GM12878 (cell line): Measurements from ENCODE around the gene CPT1C. TPM values are rescaled to one million over a fixed set of nuclear protein-coding genes. Genes with fewer than 3 reads are reported as not detected.

Experiments
- ATAC-seq: fragments of 200-7000 bp; cut with Tn5 transposase; 3 replicates; pipeline ENCODE4 v1.9.1; 2020; ENCODE audit warnings: mild to moderate bottlenecking, moderate library complexity
- BruUV-seq: library from RNA; stranded (reverse); fragments of 400-500 nt; replicated peaks from 2 replicates; lab custom pipeline; 2021; lab: Mats Ljungman, UMichigan
- CTCF ChIA-PET: fragments of 300-600 bp; sonication (Branson Sonifier 250); formaldehyde crosslinking; extraction: SDS; loops from one replicate; lab custom pipeline; 2021; ENCODE audit warnings: inconsistent platforms; lab: Yijun Ruan, JAX
- POLR2A ChIA-PET: fragments of 350-600 bp; formaldehyde crosslinking; extraction: SDS; loops from one replicate; lab custom pipeline; 2021; ENCODE audit warnings: inconsistent platforms; lab: Charles Lee
- RAD21 ChIA-PET: fragments of 300-600 bp; sonication (Branson Sonifier 250); formaldehyde crosslinking; loops from one replicate; lab custom pipeline; 2023; ENCODE audit warnings: antibody characterized with exemption; ENCODE audit not compliant: unreplicated experiment; lab: Charles Lee
- SMC1A ChIA-PET: fragments of 300-600 bp; sonication (Branson Sonifier 250); formaldehyde crosslinking; loops from one replicate; lab custom pipeline; 2023; ENCODE audit not compliant: unreplicated experiment, uncharacterized antibody; lab: Charles Lee
- DNase-seq: peaks from one replicate; pipeline ENCODE4 v3.0.0-alpha.2; 2011; ENCODE audit warnings: low read depth, low spot score
- FAIRE-seq: peaks from 3 replicates; lab custom pipeline; 2011; peaks lifted over from hg19 to GRCh38; lab: Jason Lieb, UNC
- H2AFZ ChIP-seq: 2 replicates; pipeline ENCODE4 v1.6.0; 2011; ENCODE audit warnings: low read depth, low read length, control low read depth; ENCODE audit not compliant: control insufficient read depth
- H3K27ac ChIP-seq: 2 replicates; pipeline ENCODE4 v1.5.1; 2011; ENCODE audit warnings: control low read depth; ENCODE audit not compliant: control insufficient read depth, insufficient read depth
- H3K27me3 ChIP-seq, 2 experiments: replicated peaks in 1 of 2; 2 replicates each; pipeline versions ENCODE4 v1.6.0 to v1.6.1; 2011; ENCODE audit warnings: low read length in 1 of 2; ENCODE audit not compliant: control insufficient read depth in 2 of 2, insufficient read depth in 2 of 2
- H3K36me3 ChIP-seq, 2 experiments: 2 replicates each; pipeline ENCODE4 v1.5.1; 2011; ENCODE audit warnings: low read length in 1 of 2; ENCODE audit not compliant: control insufficient read depth in 2 of 2, insufficient read depth in 2 of 2
- H3K4me1 ChIP-seq: 2 replicates; pipeline ENCODE4 v1.6.1; 2011; ENCODE audit warnings: mild to moderate bottlenecking, low read length, moderate library complexity, mixed read lengths; ENCODE audit not compliant: control insufficient read depth, insufficient read depth
- H3K4me2 ChIP-seq: 2 replicates; pipeline ENCODE4 v1.6.0; 2011; ENCODE audit warnings: control low read depth; ENCODE audit not compliant: control insufficient read depth, insufficient read depth
- H3K4me3 ChIP-seq: fragments of 200-600 bp; sonication (generic); 2 replicates; pipeline ENCODE4 v1.5.1; 2016
- H3K79me2 ChIP-seq: 2 replicates; pipeline ENCODE4 v1.6.0; 2011; ENCODE audit warnings: low read length; ENCODE audit not compliant: control insufficient read depth, insufficient read depth
- H3K9ac ChIP-seq: 2 replicates; pipeline ENCODE4 v1.8.0; 2011; ENCODE audit warnings: low read length, control low read depth, mixed read lengths; ENCODE audit not compliant: control insufficient read depth, insufficient read depth
- H3K9me3 ChIP-seq: replicated peaks from 3 replicates; pipeline ENCODE4 v1.5.1; 2011; ENCODE audit warnings: mild to moderate bottlenecking, low read length; ENCODE audit not compliant: control insufficient read depth, insufficient read depth
- H4K20me1 ChIP-seq: 2 replicates; pipeline ENCODE4 v1.6.0; 2011; ENCODE audit not compliant: control insufficient read depth, insufficient read depth
- ATF7 ChIP-seq: fragments of 450-650 bp; IDR thresholded peaks from 2 replicates; pipeline ENCODE4 v1.6.1; 2016; ENCODE audit warnings: low read depth, mild to moderate bottlenecking
- CHD4 ChIP-seq: fragments of 200-600 bp; sonication (generic); IDR thresholded peaks from 2 replicates; pipeline ENCODE4 v1.6.1; 2016; ENCODE audit warnings: mild to moderate bottlenecking
- EZH2 ChIP-seq: IDR thresholded peaks from 2 replicates; pipeline ENCODE4 v1.6.1; 2012; ENCODE audit warnings: low read depth, mild to moderate bottlenecking, control low read depth, inconsistent platforms, low read length, borderline replicate concordance; ENCODE audit not compliant: control insufficient read depth
- FOXM1 ChIP-seq: IDR thresholded peaks from 2 replicates; pipeline ENCODE4 v1.6.1; 2012; ENCODE audit warnings: low read depth, mild to moderate bottlenecking, inconsistent platforms, low read length, moderate library complexity
- HDGF ChIP-seq: fragments of 450-650 bp; IDR thresholded peaks from 2 replicates; pipeline ENCODE4 v1.6.1; 2016; ENCODE audit warnings: antibody characterized with exemption
- IKZF2 ChIP-seq, 2 experiments: fragments of 450-650 bp; IDR thresholded peaks; 2 replicates each; pipeline ENCODE4 v1.6.1; 2017; ENCODE audit warnings: mild to moderate bottlenecking in 2 of 2, moderate library complexity in 2 of 2
- MLLT1 ChIP-seq: fragments of 450-650 bp; IDR thresholded peaks from 2 replicates; pipeline ENCODE4 v1.6.1; 2016; ENCODE audit warnings: mild to moderate bottlenecking
- MTA2 ChIP-seq: fragments of 450-650 bp; IDR thresholded peaks from 2 replicates; pipeline ENCODE4 v1.6.1; 2016; ENCODE audit warnings: low read depth, mild to moderate bottlenecking, moderate library complexity
- PBX3 ChIP-seq: IDR thresholded peaks from 2 replicates; pipeline ENCODE4 v1.6.1; 2011; ENCODE audit warnings: mild to moderate bottlenecking, low read depth, low read length, moderate library complexity; ENCODE audit not compliant: insufficient replicate concordance
- POLR2AphosphoS5 ChIP-seq: IDR thresholded peaks from 2 replicates; pipeline ENCODE4 v1.6.1; 2011; ENCODE audit warnings: mild to moderate bottlenecking, low read length, inconsistent platforms
- POU2F2 ChIP-seq: IDR thresholded peaks from 3 replicates; pipeline ENCODE4 v1.6.1; 2011; ENCODE audit warnings: low read depth, mild to moderate bottlenecking, low read length, borderline replicate concordance
- RAD51 ChIP-seq: fragments of 450-650 bp; IDR thresholded peaks from 2 replicates; pipeline ENCODE4 v1.6.1; 2016; ENCODE audit warnings: moderate library complexity, mild to moderate bottlenecking, inconsistent platforms
- RB1 ChIP-seq: fragments of 450-650 bp; formaldehyde crosslinking; IDR thresholded peaks from 2 replicates; pipeline ENCODE4 v1.6.1; 2017; ENCODE audit warnings: mild to moderate bottlenecking, borderline replicate concordance
- RUNX3 ChIP-seq: IDR thresholded peaks from 2 replicates; pipeline ENCODE4 v1.6.1; 2012; ENCODE audit warnings: low read length, inconsistent platforms
- SIN3A ChIP-seq: IDR thresholded peaks from 2 replicates; pipeline ENCODE4 v1.6.1; 2012; ENCODE audit warnings: low read depth, low read length, improper control_type of control experiment
- SPI1 ChIP-seq: IDR thresholded peaks from 2 replicates; pipeline ENCODE4 v1.6.1; 2011; ENCODE audit warnings: low read depth, mild to moderate bottlenecking, low read length, moderate library complexity, borderline replicate concordance; ENCODE audit not compliant: insufficient read depth
- TAF1 ChIP-seq: IDR thresholded peaks from 2 replicates; pipeline ENCODE4 v1.6.1; 2011; ENCODE audit warnings: mild to moderate bottlenecking, low read depth, low read length, borderline replicate concordance
- YY1 ChIP-seq: IDR thresholded peaks from 2 replicates; pipeline ENCODE4 v1.6.1; 2011; ENCODE audit warnings: low read depth, mild to moderate bottlenecking, low read length
- ZNF207 ChIP-seq: fragments of 450-650 bp; IDR thresholded peaks from 2 replicates; pipeline ENCODE4 v1.6.1; 2014; ENCODE audit warnings: antibody characterized with exemption, mild to moderate bottlenecking, borderline replicate concordance
- ZNF274 ChIP-seq: IDR thresholded peaks from one replicate; pipeline ENCODE4 v1.8.0; 2011; ENCODE audit not compliant: insufficient read length, insufficient read depth
- ZZZ3 ChIP-seq: IDR thresholded peaks from 2 replicates; pipeline ENCODE4 v1.6.1; 2011; ENCODE audit warnings: low read depth; ENCODE audit not compliant: control insufficient read depth, insufficient read length
- whole genome bisulfite sequencing: methylation state at CpG from one replicate; pipeline ENCODE4 v1.1.6; 2016; ENCODE audit warnings: low lambda C conversion rate; ENCODE audit not compliant: insufficient replicate concordance, insufficient coverage; ENCODE audit errors: missing lambda C conversion rate; 5-methylcytosine and 5-hydroxymethylcytosine counted together
- in situ Hi-C: fragments of 300-500 bp; cut with MboI; formaldehyde crosslinking; loops from 9 replicates; pipeline ENCODE4 v1.14.3; 2018; ENCODE audit warnings: mixed read lengths
- intact Hi-C: fragments of 100-400 bp; cut with micrococcal nuclease; formaldehyde crosslinking; loops from one replicate; pipeline ENCODE4 v1.14.2; 2022; ENCODE audit not compliant: unreplicated experiment
- polyA plus RNA-seq, 11 experiments: library from polyadenylated mRNA; depleted of rRNA in 4 of 11; unstranded in 6 of 11; stranded (reverse) in 5 of 11; fragments of >200 nt; fragmentation: Nextera tagmentation in 4 of 11; fragmentation: Illumina TruSeq in 1 of 11; extraction: Ambion mirVana in 4 of 11; extraction: Trizol in 1 of 11; gene quantifications; 1 replicate in 1 of 11; 2 replicates in 10 of 11; pipeline versions ENCODE4 v1.2.1 to v1.2.3, GENCODE V29; 2011 to 2016; ENCODE audit warnings: inconsistent platforms in 2 of 11, missing spikeins in 2 of 11, low read depth in 1 of 11
- total RNA-seq, 4 experiments: library from RNA; depleted of rRNA in 3 of 4; stranded (reverse); fragments of >200 nt in 3 of 4; fragmentation: Illumina TruSeq in 1 of 4; extraction: Trizol in 1 of 4; gene quantifications; 2 replicates each; pipeline versions ENCODE4 v1.2.1 to v1.2.3, GENCODE V29; 2013 to 2021

CPT1C gene
- total and polyA plus RNA-seq, 10 of the 15 experiments (the other 5 are each of a cell fraction or from before 2014, with no cell fraction given), result 0.04 to 0.56 (median 0.21) TPM; not detected in 3

DNA sequence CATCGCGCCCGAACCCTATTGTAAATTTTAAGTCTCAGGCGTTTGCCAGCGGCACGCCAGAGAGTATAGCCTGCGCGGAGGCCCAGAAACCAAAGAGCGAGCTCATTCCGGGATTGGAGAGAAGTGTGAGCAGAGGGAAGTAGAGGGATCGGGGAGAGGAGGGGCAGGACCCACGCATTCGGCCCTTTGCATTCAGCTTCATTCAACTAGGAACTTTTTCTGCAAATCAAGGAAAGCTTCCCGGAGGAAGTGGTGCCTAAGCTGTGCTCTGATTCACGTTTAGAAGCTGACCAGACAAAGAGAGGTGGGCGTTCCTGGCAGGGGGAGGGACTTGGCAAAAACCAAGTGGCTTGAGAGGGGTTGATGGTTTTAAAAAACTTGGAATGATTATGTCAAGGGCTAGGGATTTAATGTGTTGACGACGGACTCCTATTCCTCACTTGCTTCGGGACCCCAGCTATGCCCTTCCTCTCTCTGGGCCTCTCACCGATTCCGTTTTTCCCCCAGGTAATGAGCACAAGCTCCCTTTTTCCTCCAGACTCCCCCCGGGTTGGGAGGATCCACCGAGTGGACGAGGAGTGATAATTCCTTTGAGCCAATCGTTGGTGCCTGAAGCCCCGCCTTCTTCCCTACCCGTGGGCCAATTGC, 14.7 kb upstream of the CPT1C start:
- ChIA-PET CTCF (interaction anchor here (1.1 to 10.5 kb wide), 9 partner anchors 10 to 203 kb away, joined by 3 to 130 read pairs (median 5); partner anchors contain the start of genes BCL2L12, IRF3, PRR12 and RRAS), SMC1A (interaction anchor here (0.5 to 2.7 kb wide), 14 partner anchors 12 to 309 kb away, joined by 3 to 11 read pairs (median 3); partner anchors contain the start of genes FUZ, NOSIP, PRR12 and PRRG2), POLR2A (interaction anchor here (0.5 to 11.2 kb wide), 28 partner anchors 10 to 718 kb away, joined by 3 to 200 read pairs (median 4); partner anchors contain the start of genes AP2A1, BCL2L12, IRF3 and MED25), RAD21 (interaction anchor here (0.7 to 8.6 kb wide), 17 partner anchors 11 to 496 kb away, joined by 3 to 131 read pairs (median 4); partner anchors contain the start of genes AP2A1, BCL2L12, IRF3 and NOSIP)
- Histone ChIP-seq H3K27me3 (no peaks in the 10 kb centered on the region), H3K9me3 (no peaks in the 10 kb centered on the region), H3K79me2 (peaks cover 41% of the 10 kb centered on the region), H3K4me3 (peak overlapping the region; percentile 94), H3K9ac (peak overlapping the region; percentile 91), H2AFZ (peak overlapping the region; percentile 95), H3K4me1 (peaks cover 38% of the 10 kb centered on the region), H4K20me1 (peaks cover 10% of the 10 kb centered on the region), H3K4me2 (peak overlapping the region; percentile 72), H3K27ac (peak overlapping the region; percentile 99), H3K36me3 (peaks cover 0 to 3% of the 10 kb centered on the region in 2 experiments; a peak in 3 of 4 replicates)
- FAIRE-seq (peak; percentile 99), ATAC-seq (peak; percentile 19), DNase-seq (peak; percentile 84)
- intact Hi-C loops, result loop anchor here (1.0 to 5.0 kb wide), 4 partner anchors 36 to 191 kb away; partner anchors contain the start of genes PNKP, RPS11 and RRAS
- in situ Hi-C loops, result no loop called here
- under 1% methylated on average over 27 of the region's 27 CpGs for WGBS
- BruUV-seq, result no TSS peak
- no peak for TF ChIP-seq ZNF274
- TF ChIP-seq POU2F2, result peak; percentile 50; the same call in 1 of the 3 replicates
- peak; percentile 42; the same call in 1 of the 2 replicates for TF ChIP-seq RUNX3
- peak; percentile 99 for TF ChIP-seq POLR2AphosphoS5
- TF ChIP-seq EZH2, result no peak
- TF ChIP-seq MTA2, result peak; percentile 57
- peak; percentile 33; the same call in 1 of the 2 replicates for TF ChIP-seq SIN3A
- TF ChIP-seq SPI1, result peak; percentile 64
- peak; percentile 92; the same call in 1 of the 2 replicates for TF ChIP-seq CHD4
- peak; percentile 97 for TF ChIP-seq ZNF207
- TF ChIP-seq TAF1, result peak; percentile 93
- TF ChIP-seq HDGF, result peak; percentile 68; the same call in 1 of the 2 replicates
- TF ChIP-seq PBX3, result peak; percentile 8
- peak; percentile 94 to 98 for TF ChIP-seq IKZF2 (IDR thresholded peaks at IDR 0.05)
- peak; percentile 37; the same call in 1 of the 2 replicates for TF ChIP-seq YY1
- peak; percentile 89 for TF ChIP-seq MLLT1
- TF ChIP-seq FOXM1, result no peak
- TF ChIP-seq ZZZ3, result no peak
- peak; percentile 82; the same call in 1 of the 2 replicates for TF ChIP-seq RB1
- TF ChIP-seq ATF7, result peak; percentile 100
- TF ChIP-seq RAD51, result peak; percentile 30; the same call in 1 of the 2 replicates
